Measurements from ENCODE around the gene CPT1C.
"Not testable (repeated sequence)": the region's sequence is repeated elsewhere in the genome, so short reads cannot be mapped to it uniquely, and the experiment has no call there.

Gene CPT1C

DNA sequence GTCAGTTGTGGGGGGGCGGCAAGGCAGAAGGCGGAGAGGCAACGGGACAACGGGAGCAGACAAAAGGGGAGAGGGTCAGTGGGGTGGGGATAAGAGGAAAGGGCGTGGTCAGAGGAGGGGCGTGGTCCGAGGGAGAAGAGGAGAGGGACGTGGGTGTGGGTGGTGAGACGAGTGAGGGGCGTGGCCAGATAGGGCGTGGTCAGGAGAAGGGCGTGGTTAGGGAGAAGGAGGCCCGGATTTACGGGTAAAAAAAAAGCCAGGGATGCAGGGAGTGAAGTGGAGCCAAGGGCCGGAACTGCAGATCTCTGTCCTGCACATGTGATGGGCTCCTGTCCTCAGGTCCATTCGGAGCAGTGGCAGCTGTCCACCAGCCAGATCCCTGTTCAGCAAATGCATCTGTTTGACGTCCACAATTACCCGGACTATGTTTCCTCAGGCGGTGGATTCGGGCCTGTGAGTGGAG is 21.5 kb downstream of the CPT1C start:
- DNase-seq: no peak

GRCh38 chr19:49713236-49713845 is 22.4 kb downstream of the CPT1C start:
- no peak for DNase-seq

GRCh38 chr19:49716154-49716553 is 25.2 kb downstream of the CPT1C start:
- DNase-seq: no peak

DNA sequence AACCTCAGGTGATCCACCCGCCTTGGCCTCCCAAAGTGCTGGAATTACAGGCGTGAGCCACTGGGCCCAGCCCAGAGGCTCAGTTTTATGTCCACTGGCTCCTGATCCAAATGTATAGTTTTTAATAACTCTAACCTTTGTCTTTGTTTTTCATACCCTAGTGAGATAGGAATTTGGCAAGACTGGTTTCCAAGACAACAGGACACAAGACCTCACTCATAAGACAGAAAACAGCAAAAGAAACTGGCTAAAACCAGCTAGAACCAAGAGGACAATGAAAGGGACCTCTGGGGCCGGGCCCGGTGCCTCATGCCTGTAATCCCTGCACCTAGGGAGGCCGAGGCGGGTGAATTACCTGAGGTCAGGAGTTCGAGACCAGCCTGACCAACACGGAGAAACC is 27.6 kb downstream of the CPT1C start:
- no peak for DNase-seq

GRCh38 chr19:49718991-49719390 is 28.1 kb downstream of the CPT1C start:
- no peak for DNase-seq

- DNase-seq: not testable (repeated sequence)
Observed at GRCh38 chr19:49719420-49719819, 28.5 kb downstream of the CPT1C start.

DNA sequence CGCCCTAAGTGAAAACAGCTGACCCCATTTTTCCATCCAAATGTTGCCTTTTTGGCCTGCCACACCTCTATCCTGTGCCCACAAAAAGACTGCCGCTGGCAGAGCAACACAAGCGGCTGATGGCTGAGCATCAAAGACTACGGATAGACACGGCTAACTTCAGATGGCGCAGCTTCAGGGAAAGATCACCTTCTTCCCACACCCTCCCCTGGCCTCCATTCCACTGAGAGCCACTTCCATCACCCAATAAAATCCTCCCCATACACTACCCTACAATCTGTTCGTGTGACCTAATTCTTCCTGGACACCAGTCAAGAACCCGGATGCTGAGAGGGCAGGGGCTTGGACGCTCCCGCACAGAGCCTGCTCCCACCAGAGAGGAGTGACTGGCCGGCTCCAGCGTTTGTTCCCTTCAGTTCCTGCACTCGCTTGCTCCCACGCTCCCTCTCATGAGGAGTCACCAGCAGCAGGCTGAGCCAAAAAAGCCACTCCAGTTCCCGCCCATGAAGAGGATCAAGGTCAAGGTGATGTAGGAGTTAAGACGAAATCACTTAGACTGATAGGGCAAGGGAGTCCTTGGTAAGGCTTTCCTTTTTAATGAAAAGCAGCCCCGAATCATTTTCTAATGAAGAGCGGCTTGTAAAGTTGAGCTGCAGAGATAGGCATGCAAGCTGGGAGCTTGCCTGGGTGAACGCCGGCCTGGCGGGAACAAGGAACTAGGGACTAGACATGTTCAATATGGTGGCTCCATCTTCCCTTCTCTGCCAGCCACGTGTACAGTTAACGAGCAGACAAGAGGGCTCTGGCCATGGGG is 36.5 kb downstream of the CPT1C start:
- no peak for DNase-seq

- no peak for DNase-seq
Observed at GRCh38 chr19:49730166-49730565, 39.2 kb downstream of the CPT1C start.

DNA sequence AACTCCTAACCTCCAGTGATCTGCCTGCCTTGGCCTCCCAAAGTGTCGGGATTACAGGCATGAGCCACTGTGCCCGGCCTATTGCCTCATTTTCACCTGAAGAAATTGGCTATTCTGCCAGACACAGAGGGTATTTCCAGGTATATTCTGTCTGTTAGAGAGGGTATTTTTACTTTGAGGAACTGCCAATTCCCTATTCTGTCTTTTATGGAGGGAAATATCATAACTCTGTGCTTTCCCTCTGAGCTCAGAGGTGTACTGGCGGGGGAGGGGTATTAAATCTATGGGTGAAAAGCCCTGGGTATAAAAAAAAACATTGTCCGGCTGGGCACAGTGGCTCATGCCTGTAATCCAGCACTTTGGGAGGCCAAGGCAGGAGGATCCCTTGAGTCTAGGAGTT is 47.4 kb downstream of the CPT1C start:
- DNase-seq: no peak

DNA sequence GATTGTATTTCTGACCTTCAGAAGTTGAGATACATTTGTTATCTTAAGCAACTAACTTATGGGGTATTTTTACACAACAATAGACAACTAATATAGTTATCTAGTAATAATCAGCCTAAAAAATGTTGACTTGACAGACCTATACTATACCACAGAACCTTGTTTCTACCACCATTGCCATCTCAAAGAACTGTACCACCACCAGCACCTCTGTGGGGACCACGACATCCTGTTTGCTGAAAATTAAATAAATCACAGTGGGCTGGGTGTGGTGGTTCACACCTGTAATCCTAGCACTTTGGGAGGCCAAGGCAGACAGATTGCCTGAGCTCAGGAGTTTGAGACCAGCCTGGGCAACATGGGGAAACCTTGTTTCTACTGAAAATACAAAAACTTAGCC is 48.2 kb downstream of the CPT1C start:
- DNase-seq: no peak

DNA sequence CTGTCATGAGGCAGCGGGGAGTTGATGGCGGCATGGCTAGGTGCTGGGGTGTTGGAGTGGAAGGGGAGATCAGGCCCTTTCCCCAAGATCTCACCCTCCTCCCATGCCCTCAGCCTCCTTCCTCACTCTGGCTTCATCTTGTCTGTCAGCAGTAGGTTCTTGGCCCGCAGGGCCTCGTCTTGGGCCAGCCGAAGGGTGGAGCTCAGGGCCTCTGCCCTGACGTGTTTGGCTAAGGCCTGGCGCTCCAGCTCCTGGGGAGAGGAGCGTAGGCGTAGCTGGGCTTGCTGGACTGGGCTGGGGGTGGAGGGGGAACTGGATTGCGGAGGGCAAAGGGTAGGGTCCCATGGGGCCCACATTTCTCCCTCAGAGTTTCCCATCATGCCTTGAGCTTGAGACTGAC is 49.0 kb downstream of the CPT1C start:
- no peak for DNase-seq

DNA sequence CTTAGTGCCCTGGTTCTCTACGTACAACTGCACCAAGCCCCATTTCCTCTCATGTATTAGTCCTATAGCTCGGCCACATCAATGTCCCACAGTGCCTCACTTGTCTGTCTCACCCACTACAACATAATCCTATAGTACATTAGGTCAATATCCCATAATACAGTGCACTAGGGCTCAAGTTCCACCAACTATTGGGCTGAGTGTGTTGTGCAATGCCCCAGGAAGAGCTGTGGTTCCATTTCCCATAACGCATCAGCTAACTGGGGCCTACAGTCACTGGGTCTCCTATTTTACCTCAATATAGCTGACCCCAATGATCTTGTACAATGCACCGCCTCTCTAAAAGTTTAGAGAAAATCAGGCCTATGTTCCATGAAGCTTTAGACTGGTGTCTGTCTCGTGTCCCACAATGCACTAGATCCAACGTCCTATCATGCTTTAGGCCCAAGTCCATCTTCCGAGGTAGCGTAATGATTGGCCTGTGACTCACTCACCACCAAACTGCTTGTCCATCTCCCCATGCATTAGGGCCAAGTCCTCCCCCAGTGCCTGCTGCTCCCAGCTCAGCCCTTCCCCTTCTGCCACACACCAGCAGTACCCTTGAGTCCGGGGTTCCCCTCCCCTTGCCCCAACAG is 50.4 kb downstream of the CPT1C start:
- no peak for DNase-seq

- no peak for DNase-seq
Observed at GRCh38 chr19:49744946-49745381, 54.0 kb downstream of the CPT1C start.

- no peak for DNase-seq
Observed at GRCh38 chr19:49746206-49746958, 55.5 kb downstream of the CPT1C start.

DNA sequence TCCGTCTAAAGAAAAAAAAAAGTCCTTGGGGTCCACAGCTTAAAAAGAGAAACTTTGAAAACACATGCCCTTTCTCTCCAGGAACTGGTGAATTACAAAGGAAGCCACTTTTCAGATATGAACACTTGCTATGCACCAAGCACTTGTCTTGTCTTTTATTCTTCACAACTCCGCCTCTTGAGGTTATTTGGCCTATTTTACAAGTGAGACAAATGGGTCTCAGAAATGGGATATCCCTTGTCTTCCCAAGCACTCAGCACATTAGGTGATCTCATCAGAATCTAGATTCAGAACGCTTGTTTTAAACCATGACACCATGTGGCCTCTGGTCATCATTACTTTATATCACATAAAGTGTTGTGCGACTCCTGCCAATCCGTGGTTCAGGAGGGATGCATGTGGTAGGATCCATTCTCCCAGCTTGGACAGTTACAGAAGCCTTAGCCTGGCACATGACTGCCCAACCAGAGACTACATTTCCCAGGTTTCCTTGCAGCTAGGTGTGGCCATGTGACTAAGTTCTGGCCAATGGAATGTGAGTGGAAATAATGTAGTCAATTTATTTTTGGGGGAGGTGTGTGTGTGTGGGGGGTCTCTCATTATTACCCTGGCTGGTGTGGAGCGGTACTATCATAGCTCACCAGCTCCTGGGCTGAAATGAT is 58.3 kb downstream of the CPT1C start:
- DNase-seq: no peak

- DNase-seq: no peak
Observed at GRCh38 chr19:49749771-49750170, 58.9 kb downstream of the CPT1C start.

DNA sequence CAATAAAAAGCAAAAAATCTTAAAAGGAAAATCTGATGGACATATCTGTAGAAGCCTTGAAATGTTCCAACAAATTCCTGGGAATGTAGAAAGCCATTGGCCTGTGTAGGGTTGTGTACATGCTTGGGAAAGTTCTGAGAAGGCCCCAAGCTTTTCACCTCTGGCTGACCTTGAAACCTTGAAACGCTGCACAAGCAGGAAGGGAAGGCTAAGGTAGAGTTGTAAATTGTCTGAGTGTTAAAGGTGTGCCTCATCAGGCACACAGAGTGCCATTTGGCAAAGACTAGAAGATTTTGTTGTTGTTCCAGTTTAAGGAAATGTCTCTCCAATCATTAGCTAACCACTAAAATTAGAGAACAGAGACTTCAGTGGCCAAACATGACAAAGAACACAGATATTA is 61.8 kb downstream of the CPT1C start:
- DNase-seq: no peak

- no peak for DNase-seq
Observed at GRCh38 chr19:49755956-49756355, 65.0 kb downstream of the CPT1C start.

DNA sequence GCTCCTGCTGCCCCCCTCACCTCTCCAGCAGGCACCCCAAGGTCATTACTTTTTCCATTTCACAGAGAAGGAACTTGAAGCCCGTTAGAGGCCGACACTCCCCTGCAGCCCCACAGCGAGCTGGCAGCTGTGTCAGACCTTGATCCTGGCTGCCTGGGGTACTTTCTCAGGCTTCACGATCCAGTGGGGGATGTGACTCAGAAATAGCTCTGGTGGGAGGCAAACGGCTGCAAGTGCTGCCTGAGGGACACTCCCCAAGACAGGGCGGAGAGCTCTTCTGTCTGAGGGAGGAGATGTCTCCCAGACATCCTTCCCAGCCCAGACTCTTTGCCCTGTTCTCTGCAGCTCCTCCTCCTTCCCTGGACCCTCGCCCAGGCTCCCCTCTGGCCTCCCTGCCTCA is 67.4 kb downstream of the CPT1C start:
- DNase-seq: no peak

DNA sequence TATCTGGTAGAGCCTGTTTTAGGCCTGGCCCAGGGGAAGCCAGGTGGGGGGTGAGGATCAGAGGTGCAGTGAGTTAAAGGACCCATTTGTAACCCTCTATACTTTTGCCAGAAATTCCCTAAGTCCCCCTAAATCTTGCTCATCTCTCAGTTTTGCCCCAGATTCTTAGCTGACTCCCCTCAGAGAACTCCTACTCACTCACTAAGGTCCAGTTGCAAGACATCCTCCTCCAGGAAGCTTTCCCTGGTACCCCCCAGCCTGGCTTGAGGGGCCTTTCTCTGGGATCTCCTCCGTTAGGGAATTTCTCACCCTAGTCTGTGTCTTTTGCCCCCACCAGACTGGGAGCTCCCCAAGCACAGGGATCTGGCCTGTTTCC is 70.3 kb downstream of the CPT1C start:
- no peak for DNase-seq

DNA sequence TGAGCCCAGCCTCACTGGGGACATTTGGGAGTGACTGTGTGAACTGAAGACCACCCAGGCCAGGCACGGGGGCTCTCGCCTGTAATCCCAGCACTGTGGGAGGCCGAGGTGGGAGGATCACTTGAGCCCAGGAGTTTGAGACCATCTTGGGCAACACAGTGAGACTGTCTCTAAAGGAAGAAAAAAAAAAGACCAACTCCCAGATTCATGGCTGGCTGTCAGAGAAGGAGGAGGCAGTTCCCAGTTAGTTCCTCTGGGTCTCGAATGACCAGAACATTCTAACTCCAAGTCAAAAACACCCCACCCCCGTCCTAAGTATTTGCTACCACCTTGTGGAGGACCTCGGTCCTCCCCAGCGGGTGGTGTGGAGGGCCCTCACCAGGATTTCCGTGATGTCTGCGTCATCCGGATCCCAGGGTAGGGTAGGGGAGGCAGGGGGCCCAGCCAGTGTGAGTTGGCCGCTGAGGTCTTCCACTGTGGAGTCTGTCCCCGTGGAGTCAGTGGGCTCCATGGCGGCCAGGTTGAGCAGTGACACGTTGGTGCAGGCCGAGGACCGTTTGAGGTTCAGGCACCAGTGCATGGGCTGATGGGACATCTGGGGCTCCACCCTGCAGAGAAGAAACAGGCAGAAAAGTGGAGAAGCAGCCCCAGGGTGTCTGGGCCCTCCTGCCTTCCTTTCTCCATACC is 70.9 kb downstream of the CPT1C start:
- DNase-seq: no peak

DNA sequence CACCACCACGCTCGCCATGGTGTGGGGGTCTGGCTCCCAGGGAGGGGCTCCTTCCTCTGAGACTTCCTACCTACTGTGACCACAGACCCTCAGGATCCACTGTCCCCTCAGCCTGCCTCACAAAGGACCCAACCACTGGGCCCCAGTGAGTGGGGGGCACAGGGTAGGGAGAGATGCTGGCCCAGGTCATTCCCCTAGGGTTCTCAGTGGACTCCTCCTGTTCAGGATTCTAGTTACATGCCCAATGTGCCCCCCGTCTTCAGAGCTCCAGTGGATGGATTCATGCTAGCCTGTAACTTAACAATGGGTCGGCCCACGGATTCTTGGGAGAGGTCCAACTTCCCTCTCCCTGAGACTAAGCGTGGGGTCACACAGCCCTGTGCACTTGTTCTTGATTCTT is 72.3 kb downstream of the CPT1C start, which contains the start of gene TSKS:
Gene TSKS, minus strand, starts transcription at position 77 of the 400 bp plus-strand sequence. Its CDS starts 59 bp downstream, at position 18.
- DNase-seq: no peak
